ENCODE measurements around the gene SPEF1. TPM values are rescaled to one million over a fixed set of nuclear protein-coding genes. Genes with fewer than 3 reads are reported as not detected.
A peak's percentile ranks its signal among the peaks of the same experiment; 100 is the strongest.

Gene SPEF1
- total RNA-seq, 1 experiment from 2014 or later = not detected

- no peak for DNase-seq (ENCODE audit: low spot score)
Observed at GRCh38 chr20:3787324-3788014, 6.2 kb upstream of the SPEF1 start.

GRCh38 chr20:3786665-3787323 is 5.5 kb upstream of the SPEF1 start, which contains the start of gene CENPB:
Gene CENPB, minus strand, starts transcription at chr20:3786740. Its CDS starts 257 bp downstream, at chr20:3786483.
- peak; percentile 72 for DNase-seq (ENCODE audit: low spot score)

- DNase-seq (ENCODE audit: low spot score) = peak; percentile 30
Observed at GRCh38 chr20:3786126-3786484, 4.9 kb upstream of the SPEF1 start.

- no peak for DNase-seq (ENCODE audit: low spot score)
Observed at GRCh38 chr20:3785240-3786125, 4.2 kb upstream of the SPEF1 start.

GRCh38 chr20:3784863-3785239 is 3.6 kb upstream of the SPEF1 start:
- no peak for DNase-seq (ENCODE audit: low spot score)

- DNase-seq (ENCODE audit: low spot score) = no peak
Observed at GRCh38 chr20:3784216-3784853, 3.1 kb upstream of the SPEF1 start.

GRCh38 chr20:3783511-3784195 is 2.4 kb upstream of the SPEF1 start:
- no peak for DNase-seq (ENCODE audit: low spot score)

- no peak for DNase-seq (ENCODE audit: low spot score)
Observed at GRCh38 chr20:3783068-3783489, 1.8 kb upstream of the SPEF1 start.

GRCh38 chr20:3782597-3782996 is 1.3 kb upstream of the SPEF1 start:
- no peak for DNase-seq (ENCODE audit: low spot score)

- no peak for DNase-seq (ENCODE audit: low spot score)
Observed at GRCh38 chr20:3778976-3779375, 2.3 kb downstream of the SPEF1 start.

GRCh38 chr20:3777716-3778629 is 3.3 kb downstream of the SPEF1 start:
- no peak for DNase-seq (ENCODE audit: low spot score)

- no peak for DNase-seq (ENCODE audit: low spot score)
Observed at GRCh38 chr20:3777381-3777715, 3.9 kb downstream of the SPEF1 start.

- no peak for DNase-seq (ENCODE audit: low spot score)
Observed at GRCh38 chr20:3775457-3776108, 5.7 kb downstream of the SPEF1 start.

- no peak for DNase-seq (ENCODE audit: low spot score)
Observed at GRCh38 chr20:3771552-3772058, 9.6 kb downstream of the SPEF1 start.

GRCh38 chr20:3768342-3769130 is 12.7 kb downstream of the SPEF1 start:
- peak; percentile 79 for DNase-seq (ENCODE audit: low spot score)

GRCh38 chr20:3767427-3768341 is 13.6 kb downstream of the SPEF1 start, which contains the start of gene ADISSP:
Gene ADISSP, minus strand, starts transcription at chr20:3767753. Its CDS starts 7,653 bp downstream, at chr20:3760100.
- DNase-seq (ENCODE audit: low spot score) = peak; percentile 98

- DNase-seq (ENCODE audit: low spot score) = no peak
Observed at GRCh38 chr20:3767110-3767426, 14.2 kb downstream of the SPEF1 start.
